HepG2 (cell line): ENCODE measurements around the gene STRIP1. TPM values are rescaled to one million over a fixed set of nuclear protein-coding genes. Genes with fewer than 3 reads are reported as not detected.
A peak's percentile ranks its signal among the peaks of the same experiment; 100 is the strongest.

Experiments
- ATAC-seq: fragments of 200-7000 bp; cut with Tn5 transposase; 3 replicates; pipeline ENCODE4 v1.9.1; 2020; ENCODE audit warnings: mild to moderate bottlenecking, moderate library complexity
- BruUV-seq: library from RNA; stranded (reverse); fragments of 400-500 nt; replicated peaks from 2 replicates; lab custom pipeline; 2021; lab: Mats Ljungman, UMichigan
- CTCF ChIA-PET: fragments of 300-600 bp; formaldehyde crosslinking; extraction: SDS; loops from one replicate; lab custom pipeline; 2021; ENCODE audit warnings: low total read pairs, inconsistent platforms, low intra/inter-chr PET ratio; lab: Yijun Ruan, JAX
- POLR2A ChIA-PET: fragments of 350-600 bp; sonication (Branson Sonifier 250); formaldehyde crosslinking; loops from one replicate; lab custom pipeline; 2020; ENCODE audit warnings: antibody characterized with exemption, inconsistent platforms; lab: Yijun Ruan, JAX
- DNase-seq: peaks from one replicate; pipeline ENCODE4 v3.0.0-alpha.2; 2015; ENCODE audit warnings: low spot score
- FAIRE-seq: peaks from 3 replicates; lab custom pipeline; 2011; peaks lifted over from hg19 to GRCh38; lab: Jason Lieb, UNC
- H2AFZ ChIP-seq: one replicate; pipeline ENCODE4 v1.6.1; 2011; ENCODE audit warnings: low read length, inconsistent platforms
- H3K27ac ChIP-seq: fragments of 300-600 bp; 3 replicates; pipeline ENCODE4 v1.8.0; 2011; ENCODE audit warnings: mixed run types, mild to moderate bottlenecking, mixed read lengths, low read length, inconsistent platforms; ENCODE audit not compliant: insufficient read depth; ENCODE audit errors: extremely low read length
- H3K27me3 ChIP-seq, 2 experiments: fragments of 200-600 bp in 1 of 2; 2 replicates in 1 of 2; 3 replicates in 1 of 2; pipeline versions ENCODE4 v1.6.0 to v1.8.0; 2011; ENCODE audit warnings: low read length in 2 of 2, mild to moderate bottlenecking in 2 of 2, moderate library complexity in 2 of 2, inconsistent platforms in 1 of 2; ENCODE audit not compliant: insufficient read depth in 2 of 2, control insufficient read depth in 1 of 2
- H3K36me3 ChIP-seq, 2 experiments: fragments of 200-600 bp in 1 of 2; replicated peaks in 1 of 2; 2 replicates in 1 of 2; 3 replicates in 1 of 2; pipeline versions ENCODE4 v1.5.1 to v1.8.0; 2011; ENCODE audit warnings: low read length in 2 of 2, inconsistent platforms in 1 of 2; ENCODE audit not compliant: insufficient read depth in 2 of 2, control insufficient read depth in 1 of 2
- H3K4me1 ChIP-seq: 2 replicates; pipeline ENCODE4 v1.5.1; 2012; ENCODE audit warnings: low read length, inconsistent platforms; ENCODE audit not compliant: insufficient read depth
- H3K4me2 ChIP-seq: 2 replicates; pipeline ENCODE4 v1.6.0; 2011; ENCODE audit warnings: low read depth, low read length, inconsistent platforms
- H3K4me3 ChIP-seq, 3 experiments: fragments of 200-600 bp in 1 of 3; sonication (generic), shearing (Covaris generic) in 1 of 3; replicated peaks in 1 of 3; 2 replicates each; pipeline ENCODE4 v1.5.1; 2011 to 2016; ENCODE audit warnings: low read length in 3 of 3, inconsistent platforms in 2 of 3, low read depth in 2 of 3, mild to moderate bottlenecking in 2 of 3, control low read depth in 1 of 3, mixed read lengths in 1 of 3; ENCODE audit not compliant: insufficient read depth in 1 of 3
- H3K79me2 ChIP-seq: one replicate; pipeline ENCODE4 v1.6.1; 2011; ENCODE audit warnings: low read length, inconsistent platforms; ENCODE audit not compliant: insufficient read depth
- H3K9ac ChIP-seq: 2 replicates; pipeline ENCODE4 v1.6.0; 2011; ENCODE audit warnings: mild to moderate bottlenecking, low read depth, low read length, inconsistent platforms; ENCODE audit not compliant: insufficient read depth
- H3K9me3 ChIP-seq: 2 replicates; pipeline ENCODE4 v1.5.1; 2012; ENCODE audit warnings: mild to moderate bottlenecking, low read length
- H4K20me1 ChIP-seq: 2 replicates; pipeline ENCODE4 v1.6.0; 2011; ENCODE audit warnings: inconsistent platforms, mild to moderate bottlenecking, low read length, moderate library complexity; ENCODE audit not compliant: insufficient read depth
- EHMT2 ChIP-seq: fragments of 200-600 bp; sonication (generic); IDR thresholded peaks from 2 replicates; pipeline ENCODE4 v1.7.0; 2017; ENCODE audit warnings: antibody characterized with exemption, low read depth, low read length, borderline replicate concordance
- FOXK2 ChIP-seq: fragments of 450-650 bp; IDR thresholded peaks from 2 replicates; pipeline ENCODE4 v1.6.1; 2016
- KDM4B ChIP-seq: sonication (generic); formaldehyde crosslinking; IDR thresholded peaks from 2 replicates; pipeline ENCODE4 v1.4.0; 2020; ENCODE audit warnings: missing genetic modification reagents
- LCORL ChIP-seq, 2 experiments: fragments of 450-650 bp in 1 of 2; sonication (generic) in 1 of 2; formaldehyde crosslinking in 1 of 2; IDR thresholded peaks; 2 replicates each; pipeline versions ENCODE4 v1.5.0 to v1.6.1; 2017 to 2020; ENCODE audit warnings: antibody characterized with exemption in 1 of 2, missing genetic modification reagents in 1 of 2
- LRRFIP1 ChIP-seq: sonication (generic); formaldehyde crosslinking; conservative IDR thresholded peaks from 2 replicates; pipeline ENCODE4 v1.4.0; 2020; ENCODE audit warnings: missing genetic modification reagents
- MTF2 ChIP-seq: sonication (generic); formaldehyde crosslinking; IDR thresholded peaks from 2 replicates; pipeline ENCODE4 v1.5.0; 2020; ENCODE audit warnings: missing genetic modification reagents, borderline replicate concordance
- NFIC ChIP-seq: IDR thresholded peaks from 2 replicates; pipeline ENCODE4 v1.6.1; 2012; ENCODE audit warnings: mild to moderate bottlenecking, low read length, inconsistent platforms
- SIX1 ChIP-seq: sonication (generic); formaldehyde crosslinking; IDR thresholded peaks from 2 replicates; pipeline ENCODE4 v1.4.0; 2020; ENCODE audit warnings: missing genetic modification reagents, borderline replicate concordance
- SSRP1 ChIP-seq: IDR thresholded peaks from 2 replicates; pipeline ENCODE4 v1.6.1; 2016; ENCODE audit warnings: control low read depth
- TCF12 ChIP-seq, 2 experiments: fragments of 450-650 bp in 1 of 2; sonication (generic) in 1 of 2; formaldehyde crosslinking in 1 of 2; IDR thresholded peaks; 2 replicates each; pipeline versions ENCODE4 v1.6.1 to v1.8.0; 2017 to 2022; ENCODE audit warnings: antibody characterized with exemption in 1 of 2, mild to moderate bottlenecking in 1 of 2, missing genetic modification reagents in 1 of 2, moderate library complexity in 1 of 2
- THAP7 ChIP-seq: sonication (generic); formaldehyde crosslinking; IDR thresholded peaks from 2 replicates; pipeline ENCODE4 v1.8.1; 2023; ENCODE audit warnings: mild to moderate bottlenecking, missing genetic modification reagents
- U2AF1 ChIP-seq: fragments of 200-400 bp; formaldehyde crosslinking; optimal IDR thresholded peaks from 2 replicates; pipeline ENCODE3; 2017; ENCODE audit warnings: mild to moderate bottlenecking, low read depth, low read length
- ZKSCAN8 ChIP-seq: IDR thresholded peaks from 2 replicates; pipeline ENCODE4 v1.6.1; 2016; ENCODE audit warnings: borderline replicate concordance, missing genetic modification reagents, missing compliant biosample characterization
- ZNF143 ChIP-seq: sonication (generic); formaldehyde crosslinking; IDR thresholded peaks from 2 replicates; pipeline ENCODE4 v1.4.0; 2020; ENCODE audit warnings: missing genetic modification reagents
- ZNF180 ChIP-seq: sonication (generic); formaldehyde crosslinking; IDR thresholded peaks from 2 replicates; pipeline ENCODE4 v1.4.0; 2020; ENCODE audit warnings: low read depth, missing genetic modification reagents, borderline replicate concordance
- ZNF3 ChIP-seq: IDR thresholded peaks from 2 replicates; pipeline ENCODE4 v1.7.0; 2017; ENCODE audit warnings: inconsistent platforms
- ZNF326 ChIP-seq: sonication (generic); formaldehyde crosslinking; IDR thresholded peaks from 2 replicates; pipeline ENCODE4 v1.4.0; 2020; ENCODE audit warnings: missing genetic modification reagents, borderline replicate concordance
- ZNF784 ChIP-seq: sonication (generic); formaldehyde crosslinking; IDR thresholded peaks from 2 replicates; pipeline ENCODE4 v1.5.1; 2020; ENCODE audit warnings: missing genetic modification reagents, mild to moderate bottlenecking, borderline replicate concordance
- ZSCAN30 ChIP-seq: sonication (generic); formaldehyde crosslinking; IDR thresholded peaks from 2 replicates; pipeline ENCODE4 v1.5.0; 2020; ENCODE audit warnings: mild to moderate bottlenecking, missing genetic modification reagents
- WGBS: methylation state at CpG from one replicate; pipeline ENCODE4 v1.1.6; 2017; ENCODE audit warnings: low lambda C conversion rate; 5-methylcytosine and 5-hydroxymethylcytosine counted together
- in situ Hi-C: cut with HindIII; loops from 2 replicates; pipeline ENCODE4 v1.10.0; 2017; ENCODE audit warnings: low pct_unique_long_range_greater_than_20kb; ENCODE audit not compliant: extremely low pct_ligation_motif_present
- intact Hi-C: fragments of 100-400 bp; cut with micrococcal nuclease; formaldehyde crosslinking; loops from one replicate; pipeline ENCODE4 v1.10.0; 2022; ENCODE audit not compliant: unreplicated experiment
- polyA plus RNA-seq, 8 experiments: library from polyadenylated mRNA; depleted of rRNA in 3 of 8; stranded (reverse) in 7 of 8; unstranded in 1 of 8; fragments of >200 nt; fragmentation: Illumina TruSeq in 4 of 8; extraction: Trizol in 4 of 8; gene quantifications; 2 replicates each; pipeline versions ENCODE4 v1.2.1 to v1.2.3, GENCODE V29; 2011 to 2016; ENCODE audit warnings: low read depth in 4 of 8, missing spikeins in 1 of 8, mixed read lengths in 1 of 8; ENCODE audit not compliant: insufficient read depth in 1 of 8
- total RNA-seq, 5 experiments: library from RNA; depleted of rRNA; stranded (reverse); fragments of >200 nt; fragmentation: Illumina TruSeq; extraction: Trizol; gene quantifications; 2 replicates each; pipeline ENCODE4 v1.2.3, GENCODE V29; 2016; ENCODE audit warnings: low read depth in 1 of 5

STRIP1 gene
- total and polyA plus RNA-seq, 2 of the 13 experiments (the other 11 are each of a cell fraction or from before 2014, with no cell fraction given), result 20.9 to 27.9 TPM

GRCh38 chr1:110034040-110034450 is 379 bp upstream of the STRIP1 start:
- in situ Hi-C loops (no loop called here), intact Hi-C loops (no loop called here)
- 41% methylated on average over 4 of the region's 4 CpGs for WGBS
- H3K4me3 ChIP-seq, result peak overlapping the region; percentile 92 to 98 (median 97); a peak in 5 of 6 replicates
- peaks cover 38% of the 10 kb centered on the region for H3K4me1 ChIP-seq
- peak overlapping the region; percentile 84 for H3K27ac ChIP-seq
- H3K27me3 ChIP-seq, result no peaks in the 10 kb centered on the region
- peaks cover 5 to 11% of the 10 kb centered on the region in 2 experiments; a peak in 3 of 5 replicates for H3K36me3 ChIP-seq
- H2AFZ ChIP-seq, result peak overlapping the region; percentile 95
- H3K4me2 ChIP-seq, result peak overlapping the region; percentile 74
- ChIA-PET POLR2A (interaction anchor here (0.8 to 1.9 kb wide), 9 partner anchors 9 to 417 kb away, joined by 3 to 18 read pairs (median 3); partner anchors contain the start of genes AHCYL1 and RBM15), CTCF (no interaction called here)
- ATAC-seq, result no peak
- peaks cover 4% of the 10 kb centered on the region; the same call in 1 of the 2 replicates for H4K20me1 ChIP-seq
- H3K9me3 ChIP-seq, result no peaks in the 10 kb centered on the region
- H3K79me2 ChIP-seq, result peaks cover 25% of the 10 kb centered on the region
- no peak for TF ChIP-seq TCF12 (IDR thresholded peaks at IDR 0.05)
- TF ChIP-seq TCF12 (CRISPR knock-in tag; IDR thresholded peaks at IDR 0.05), result no peak
- 0 out of 2 replicates have a peak, but pooled peaks have one; percentile 13 for TF ChIP-seq ZSCAN30
- TF ChIP-seq ZNF784 (CRISPR knock-in tag), result 0 out of 2 replicates have a peak, but pooled peaks have one; percentile 13
- no peak for TF ChIP-seq LCORL (IDR thresholded peaks at IDR 0.05)
- TF ChIP-seq LCORL (CRISPR knock-in tag; IDR thresholded peaks at IDR 0.05), result 0 out of 2 replicates have a peak, but pooled peaks have one; percentile 22
- TF ChIP-seq THAP7 (CRISPR knock-in tag), result 0 out of 2 replicates have a peak, but pooled peaks have one; percentile 38
- TF ChIP-seq EHMT2, result 0 out of 2 replicates have a peak, but pooled peaks have one; percentile 68
- TF ChIP-seq LRRFIP1 (CRISPR knock-in tag), result no peak
- TF ChIP-seq ZNF326, result no peak
- peak; percentile 69 for TF ChIP-seq SIX1 (CRISPR knock-in tag)
- peak; percentile 87 for TF ChIP-seq ZNF3
- TF ChIP-seq MTF2 (CRISPR knock-in tag), result no peak
- no peak for TF ChIP-seq FOXK2
- no peak for TF ChIP-seq ZNF180 (CRISPR knock-in tag)
- TF ChIP-seq U2AF1, result no peak
- TF ChIP-seq ZNF143 (CRISPR knock-in tag), result no peak
- TF ChIP-seq NFIC, result peak; percentile 24; the same call in 1 of the 2 replicates
- 0 out of 2 replicates have a peak, but pooled peaks have one; percentile 16 for TF ChIP-seq ZKSCAN8 (CRISPR knock-in tag)
- 0 out of 2 replicates have a peak, but pooled peaks have one; percentile 46 for TF ChIP-seq SSRP1
- no peak for TF ChIP-seq KDM4B
- peak overlapping the region; percentile 96 for H3K9ac ChIP-seq
- FAIRE-seq, result no peak
- no TSS peak for BruUV-seq
- no peak for DNase-seq
